ENCODE data around the gene KLHL2.

DNA sequence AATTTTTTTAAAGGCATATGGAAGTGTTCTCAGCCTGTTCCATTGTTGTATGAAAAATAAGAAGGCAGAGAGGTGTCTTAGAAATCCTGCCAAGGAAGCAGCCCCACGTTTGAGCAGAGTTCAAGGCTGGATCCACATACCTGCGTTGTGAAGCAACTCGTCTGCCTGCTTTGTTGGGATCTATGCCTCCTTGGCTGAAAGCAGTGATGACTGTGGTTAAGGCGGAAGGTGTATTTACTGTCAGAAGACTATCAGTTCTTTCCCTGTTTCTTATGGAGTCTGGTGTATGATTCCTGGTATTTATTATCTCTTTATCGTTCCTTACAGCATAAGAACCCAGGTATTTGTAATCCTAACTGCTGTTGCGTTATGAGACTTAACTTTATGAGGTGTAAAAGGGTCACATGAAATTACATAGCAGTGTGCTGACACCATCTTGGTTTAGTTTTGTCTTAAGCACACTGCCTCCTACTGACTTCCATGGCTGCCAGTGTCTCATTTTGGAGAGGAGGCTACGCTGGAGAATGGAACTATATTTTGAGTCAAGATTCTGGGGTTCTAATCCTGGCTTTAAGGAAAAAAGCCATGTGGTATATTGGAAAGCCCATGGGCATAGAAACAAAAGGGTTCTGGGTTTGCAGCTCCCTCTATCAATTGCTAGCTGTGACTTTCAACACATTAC is 117.0 kb downstream of the KLHL2 start:
- TF ChIP-seq EP300 (IDR thresholded peaks at IDR 0.05) (no peak), POLR2A (IDR thresholded peaks at IDR 0.05) (no peak)
- TF ChIP-seq, protein P1, sequence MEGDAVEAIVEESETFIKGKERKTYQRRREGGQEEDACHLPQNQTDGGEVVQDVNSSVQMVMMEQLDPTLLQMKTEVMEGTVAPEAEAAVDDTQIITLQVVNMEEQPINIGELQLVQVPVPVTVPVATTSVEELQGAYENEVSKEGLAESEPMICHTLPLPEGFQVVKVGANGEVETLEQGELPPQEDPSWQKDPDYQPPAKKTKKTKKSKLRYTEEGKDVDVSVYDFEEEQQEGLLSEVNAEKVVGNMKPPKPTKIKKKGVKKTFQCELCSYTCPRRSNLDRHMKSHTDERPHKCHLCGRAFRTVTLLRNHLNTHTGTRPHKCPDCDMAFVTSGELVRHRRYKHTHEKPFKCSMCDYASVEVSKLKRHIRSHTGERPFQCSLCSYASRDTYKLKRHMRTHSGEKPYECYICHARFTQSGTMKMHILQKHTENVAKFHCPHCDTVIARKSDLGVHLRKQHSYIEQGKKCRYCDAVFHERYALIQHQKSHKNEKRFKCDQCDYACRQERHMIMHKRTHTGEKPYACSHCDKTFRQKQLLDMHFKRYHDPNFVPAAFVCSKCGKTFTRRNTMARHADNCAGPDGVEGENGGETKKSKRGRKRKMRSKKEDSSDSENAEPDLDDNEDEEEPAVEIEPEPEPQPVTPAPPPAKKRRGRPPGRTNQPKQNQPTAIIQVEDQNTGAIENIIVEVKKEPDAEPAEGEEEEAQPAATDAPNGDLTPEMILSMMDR (IDR thresholded peaks at IDR 0.05), result no peak

Measured in tibial nerve (tissue), 4 donors.